ENCODE data around the gene MYOZ3.

The MYOZ3 gene

DNA sequence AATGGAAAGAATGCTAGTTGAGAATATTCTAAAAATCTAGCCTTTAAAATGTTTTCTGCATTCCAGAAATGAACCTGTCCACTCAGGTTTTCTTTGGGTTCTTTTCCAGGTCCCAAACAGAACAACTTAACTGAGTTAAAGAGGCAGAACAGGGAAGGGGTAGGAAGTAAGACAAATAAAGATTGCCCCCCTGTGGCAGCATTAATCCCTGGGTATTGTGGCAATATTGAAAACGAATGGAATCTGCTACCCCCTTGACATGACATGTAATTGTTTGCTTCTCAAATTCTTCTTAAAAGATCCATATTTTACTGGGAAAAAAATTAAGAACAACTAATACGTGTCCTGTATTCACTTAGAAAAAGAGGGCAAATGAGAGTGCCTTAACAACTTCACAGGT lies 49.1 kb downstream of the MYOZ3 start:
- DNase-seq, result peak; percentile 48

DNA sequence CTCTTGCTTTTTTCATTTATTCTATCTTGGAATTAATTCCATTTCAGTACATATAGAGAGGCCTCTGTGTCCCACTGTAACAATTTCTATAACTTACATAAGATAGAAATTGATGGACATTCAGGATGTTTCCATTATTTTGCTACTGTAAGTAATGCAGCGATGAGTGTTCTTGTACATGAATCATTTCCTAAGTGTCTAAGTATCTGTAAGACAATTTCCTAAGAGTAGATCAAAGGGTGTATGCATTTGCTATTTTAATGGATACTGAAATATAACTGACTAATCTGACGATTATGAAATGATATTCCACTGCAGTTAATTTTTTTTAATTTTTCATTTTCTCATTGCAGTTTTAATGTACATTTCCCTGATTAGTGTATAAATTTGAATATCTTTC lies 62.8 kb downstream of the MYOZ3 start:
- DNase-seq, result no peak
